Activated CD8-positive, alpha-beta T cell treated with anti-CD3 and anti-CD28 coated beads, Interleukin-2, amount 10 ng/mL, durations not matched to agents 7 days and 5 days (primary cell): ENCODE results near the gene SRGAP2B. TPM values are rescaled to one million over a fixed set of nuclear protein-coding genes. Genes with fewer than 3 reads are reported as not detected.
A peak's percentile ranks its signal among the peaks of the same experiment; 100 is the strongest.
"Not testable (repeated sequence)": the region's sequence is repeated elsewhere in the genome, so short reads cannot be mapped to it uniquely, and the experiment has no call there.

Experiments used
- ATAC-seq: fragments of 150-1000 bp; cut with Tn5 transposase; one replicate; pipeline ENCODE4 v1.10.0; 2021; ENCODE audit warnings: moderate library complexity
- CTCF ChIA-PET: fragments of 350-600 bp; sonication (Branson Sonifier 250); formaldehyde crosslinking; loops from one replicate; lab custom pipeline; 2021; ENCODE audit warnings: antibody characterized with exemption; lab: Charles Lee
- POLR2A ChIA-PET: fragments of 350-600 bp; sonication (Branson Sonifier 250); formaldehyde crosslinking; loops from one replicate; lab custom pipeline; 2021; ENCODE audit warnings: antibody characterized with exemption; lab: Charles Lee
- DNase-seq: peaks from one replicate; pipeline ENCODE4 v3.0.0-alpha.2; 2020
- H3K27ac Mint-ChIP-seq: one replicate; pipeline ENCODE4 v1.8.0; 2021; ENCODE audit warnings: mild to moderate bottlenecking, mixed read lengths
- H3K27me3 Mint-ChIP-seq: one replicate; pipeline ENCODE4 v1.8.0; 2021; ENCODE audit warnings: low read depth, mixed read lengths
- H3K36me3 Mint-ChIP-seq: one replicate; pipeline ENCODE4 v1.8.0; 2021; ENCODE audit warnings: low read depth, mixed read lengths
- H3K4me1 Mint-ChIP-seq: one replicate; pipeline ENCODE4 v1.8.0; 2021; ENCODE audit warnings: low read depth, mixed read lengths
- H3K4me3 Mint-ChIP-seq: one replicate; pipeline ENCODE4 v1.8.0; 2021; ENCODE audit warnings: mild to moderate bottlenecking, mixed read lengths
- H3K9me3 Mint-ChIP-seq: one replicate; pipeline ENCODE4 v1.8.0; 2022; ENCODE audit warnings: mixed read lengths; ENCODE audit not compliant: insufficient read depth
- total RNA-seq, 2 experiments: library from RNA; stranded (reverse); gene quantifications; one replicate each; pipeline ENCODE4 v1.2.3, GENCODE V29; 2021

The SRGAP2B gene
- total RNA-seq, 2 experiments from 2014 or later: 35.3 to 35.6 TPM

GRCh38 chr1:145053428-145053827 lies 41.7 kb downstream of the SRGAP2B start:
- ATAC-seq, H3K36me3 Mint-ChIP-seq, H3K27me3 Mint-ChIP-seq, H3K9me3 Mint-ChIP-seq, H3K4me1 Mint-ChIP-seq, CTCF ChIA-PET, DNase-seq, H3K27ac Mint-ChIP-seq, POLR2A ChIA-PET, H3K4me3 Mint-ChIP-seq: not testable (repeated sequence)

- H3K27ac Mint-ChIP-seq, CTCF ChIA-PET, H3K36me3 Mint-ChIP-seq, H3K27me3 Mint-ChIP-seq, H3K4me3 Mint-ChIP-seq, H3K9me3 Mint-ChIP-seq, ATAC-seq, POLR2A ChIA-PET, H3K4me1 Mint-ChIP-seq, DNase-seq: not testable (repeated sequence)
Measured at GRCh38 chr1:145052019-145052776, 42.9 kb downstream of the SRGAP2B start.

- H3K9me3 Mint-ChIP-seq, H3K36me3 Mint-ChIP-seq, POLR2A ChIA-PET, CTCF ChIA-PET, H3K4me1 Mint-ChIP-seq, H3K27ac Mint-ChIP-seq, H3K27me3 Mint-ChIP-seq, DNase-seq, ATAC-seq, H3K4me3 Mint-ChIP-seq: not testable (repeated sequence)
Measured at GRCh38 chr1:145048181-145048856, 46.8 kb downstream of the SRGAP2B start.

GRCh38 chr1:145047553-145047952 lies 47.6 kb downstream of the SRGAP2B start:
- DNase-seq, H3K4me3 Mint-ChIP-seq, H3K36me3 Mint-ChIP-seq, H3K9me3 Mint-ChIP-seq, CTCF ChIA-PET, H3K27ac Mint-ChIP-seq, ATAC-seq, POLR2A ChIA-PET, H3K4me1 Mint-ChIP-seq, H3K27me3 Mint-ChIP-seq: not testable (repeated sequence)

- H3K9me3 Mint-ChIP-seq, POLR2A ChIA-PET, ATAC-seq, H3K27ac Mint-ChIP-seq, CTCF ChIA-PET, H3K4me3 Mint-ChIP-seq, H3K27me3 Mint-ChIP-seq, DNase-seq, H3K4me1 Mint-ChIP-seq, H3K36me3 Mint-ChIP-seq: not testable (repeated sequence)
Measured at GRCh38 chr1:145045571-145046273, 49.4 kb downstream of the SRGAP2B start.

GRCh38 chr1:145041519-145041918 lies 53.6 kb downstream of the SRGAP2B start:
- CTCF ChIA-PET: not testable (repeated sequence)
- peak; percentile 55 for ATAC-seq

GRCh38 chr1:145036019-145036418 lies 59.1 kb downstream of the SRGAP2B start:
- DNase-seq, H3K36me3 Mint-ChIP-seq, H3K27me3 Mint-ChIP-seq, POLR2A ChIA-PET, H3K9me3 Mint-ChIP-seq, H3K27ac Mint-ChIP-seq, CTCF ChIA-PET, ATAC-seq, H3K4me3 Mint-ChIP-seq, H3K4me1 Mint-ChIP-seq: not testable (repeated sequence)

More at GRCh38 chr1:145041519-145041918, 53.6 kb downstream of the SRGAP2B start:
- H3K27ac Mint-ChIP-seq, H3K27me3 Mint-ChIP-seq, POLR2A ChIA-PET, H3K36me3 Mint-ChIP-seq, H3K9me3 Mint-ChIP-seq, H3K4me1 Mint-ChIP-seq, DNase-seq, H3K4me3 Mint-ChIP-seq: not testable (repeated sequence)

- H3K9me3 Mint-ChIP-seq, H3K27me3 Mint-ChIP-seq, CTCF ChIA-PET, H3K36me3 Mint-ChIP-seq, H3K4me3 Mint-ChIP-seq, H3K4me1 Mint-ChIP-seq, DNase-seq, POLR2A ChIA-PET, H3K27ac Mint-ChIP-seq, ATAC-seq: not testable (repeated sequence)
Measured at GRCh38 chr1:145033523-145033922, 61.6 kb downstream of the SRGAP2B start.

GRCh38 chr1:145027251-145027650 lies 67.9 kb downstream of the SRGAP2B start:
- POLR2A ChIA-PET, CTCF ChIA-PET, H3K36me3 Mint-ChIP-seq: not testable (repeated sequence)

GRCh38 chr1:145025286-145025685 lies 69.8 kb downstream of the SRGAP2B start:
- H3K4me3 Mint-ChIP-seq, H3K36me3 Mint-ChIP-seq, DNase-seq, CTCF ChIA-PET, H3K9me3 Mint-ChIP-seq, H3K4me1 Mint-ChIP-seq, ATAC-seq, H3K27me3 Mint-ChIP-seq, H3K27ac Mint-ChIP-seq, POLR2A ChIA-PET: not testable (repeated sequence)

More at GRCh38 chr1:145027251-145027650, 67.9 kb downstream of the SRGAP2B start:
- not testable (repeated sequence) for H3K4me1 Mint-ChIP-seq, H3K4me3 Mint-ChIP-seq, ATAC-seq, H3K9me3 Mint-ChIP-seq, DNase-seq, H3K27ac Mint-ChIP-seq, H3K27me3 Mint-ChIP-seq

- H3K4me1 Mint-ChIP-seq, H3K27ac Mint-ChIP-seq, CTCF ChIA-PET, H3K4me3 Mint-ChIP-seq, H3K27me3 Mint-ChIP-seq, ATAC-seq, H3K9me3 Mint-ChIP-seq, DNase-seq, POLR2A ChIA-PET, H3K36me3 Mint-ChIP-seq: not testable (repeated sequence)
Measured at GRCh38 chr1:145022259-145022658, 72.9 kb downstream of the SRGAP2B start.

- CTCF ChIA-PET, H3K4me3 Mint-ChIP-seq: not testable (repeated sequence)
Measured at GRCh38 chr1:145021749-145022148, 73.4 kb downstream of the SRGAP2B start.

More at GRCh38 chr1:145021749-145022148, 73.4 kb downstream of the SRGAP2B start:
- H3K27me3 Mint-ChIP-seq, H3K9me3 Mint-ChIP-seq, DNase-seq, ATAC-seq, H3K36me3 Mint-ChIP-seq, POLR2A ChIA-PET, H3K4me1 Mint-ChIP-seq, H3K27ac Mint-ChIP-seq: not testable (repeated sequence)
